ENCODE results near the gene CNTNAP4.

DNA sequence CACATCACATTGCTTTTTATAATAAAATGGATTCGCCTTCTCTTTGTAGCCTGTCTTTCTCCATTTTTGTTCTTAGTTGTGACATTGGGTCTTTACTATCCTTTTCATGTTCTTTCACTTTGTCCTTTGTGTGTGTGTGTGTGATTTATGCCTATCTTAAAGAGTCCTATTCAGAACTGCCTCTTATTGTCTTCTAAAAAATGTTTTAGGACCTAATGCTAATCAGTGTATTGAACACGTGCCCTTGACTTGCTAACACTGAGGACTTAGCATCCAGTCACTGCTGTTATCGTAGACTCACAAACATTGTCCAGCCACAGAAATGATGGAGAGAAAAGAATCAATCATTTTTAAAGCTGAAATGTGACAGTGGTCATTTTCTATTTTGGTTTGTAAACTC lies 251.9 kb downstream of the CNTNAP4 start:
- TF ChIP-seq, protein P1, sequence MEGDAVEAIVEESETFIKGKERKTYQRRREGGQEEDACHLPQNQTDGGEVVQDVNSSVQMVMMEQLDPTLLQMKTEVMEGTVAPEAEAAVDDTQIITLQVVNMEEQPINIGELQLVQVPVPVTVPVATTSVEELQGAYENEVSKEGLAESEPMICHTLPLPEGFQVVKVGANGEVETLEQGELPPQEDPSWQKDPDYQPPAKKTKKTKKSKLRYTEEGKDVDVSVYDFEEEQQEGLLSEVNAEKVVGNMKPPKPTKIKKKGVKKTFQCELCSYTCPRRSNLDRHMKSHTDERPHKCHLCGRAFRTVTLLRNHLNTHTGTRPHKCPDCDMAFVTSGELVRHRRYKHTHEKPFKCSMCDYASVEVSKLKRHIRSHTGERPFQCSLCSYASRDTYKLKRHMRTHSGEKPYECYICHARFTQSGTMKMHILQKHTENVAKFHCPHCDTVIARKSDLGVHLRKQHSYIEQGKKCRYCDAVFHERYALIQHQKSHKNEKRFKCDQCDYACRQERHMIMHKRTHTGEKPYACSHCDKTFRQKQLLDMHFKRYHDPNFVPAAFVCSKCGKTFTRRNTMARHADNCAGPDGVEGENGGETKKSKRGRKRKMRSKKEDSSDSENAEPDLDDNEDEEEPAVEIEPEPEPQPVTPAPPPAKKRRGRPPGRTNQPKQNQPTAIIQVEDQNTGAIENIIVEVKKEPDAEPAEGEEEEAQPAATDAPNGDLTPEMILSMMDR (IDR thresholded peaks at IDR 0.05 in 4 of 5, conservative IDR thresholded peaks at IDR 0.05 in 1 of 5): no peak
- no peak for TF ChIP-seq POLR2A (IDR thresholded peaks at IDR 0.05)

Data from gastrocnemius medialis (tissue), 4 donors.